Measurements from ENCODE around the gene ASXL1.

The ASXL1 gene

DNA sequence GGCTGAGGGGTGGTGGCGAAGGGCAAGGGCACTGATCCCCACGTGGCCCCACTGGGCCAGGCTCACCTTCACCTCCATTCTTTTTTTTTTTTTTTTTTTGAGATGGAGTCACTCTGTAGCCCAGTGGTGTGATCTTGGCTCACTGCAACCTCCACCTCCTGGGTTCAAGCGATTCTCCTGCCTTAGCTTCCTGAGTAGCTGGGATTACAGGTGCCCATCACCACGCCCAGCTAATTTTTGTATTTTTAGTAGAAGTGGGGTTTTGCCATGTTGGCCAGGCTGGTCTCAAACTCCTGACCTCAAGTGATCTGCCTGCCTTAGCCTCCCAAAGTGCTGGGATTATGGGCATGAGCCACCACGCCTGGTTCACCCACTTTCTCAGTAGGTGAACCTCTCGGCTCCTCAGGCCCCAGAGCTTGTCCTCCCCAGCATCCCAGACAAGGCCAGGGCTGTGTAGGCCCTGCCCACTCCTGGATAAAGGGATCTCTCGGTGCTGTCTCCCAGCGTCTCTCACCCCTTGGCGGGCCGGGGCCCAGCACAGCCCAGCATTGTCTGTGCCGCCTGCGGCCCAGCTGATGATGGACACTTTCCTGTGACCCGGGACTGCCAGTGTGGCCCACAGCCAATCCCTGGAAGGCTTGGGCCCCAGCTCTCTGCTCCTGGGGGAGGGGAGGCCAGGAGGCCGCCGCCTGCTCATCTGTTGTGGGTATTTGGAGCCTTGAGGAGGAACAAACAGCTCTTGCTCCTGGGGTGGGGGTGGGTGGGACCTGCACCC is 108.0 kb downstream of the ASXL1 start:
- DNase-seq (ENCODE audit: low spot score) = peak; percentile 96

DNA sequence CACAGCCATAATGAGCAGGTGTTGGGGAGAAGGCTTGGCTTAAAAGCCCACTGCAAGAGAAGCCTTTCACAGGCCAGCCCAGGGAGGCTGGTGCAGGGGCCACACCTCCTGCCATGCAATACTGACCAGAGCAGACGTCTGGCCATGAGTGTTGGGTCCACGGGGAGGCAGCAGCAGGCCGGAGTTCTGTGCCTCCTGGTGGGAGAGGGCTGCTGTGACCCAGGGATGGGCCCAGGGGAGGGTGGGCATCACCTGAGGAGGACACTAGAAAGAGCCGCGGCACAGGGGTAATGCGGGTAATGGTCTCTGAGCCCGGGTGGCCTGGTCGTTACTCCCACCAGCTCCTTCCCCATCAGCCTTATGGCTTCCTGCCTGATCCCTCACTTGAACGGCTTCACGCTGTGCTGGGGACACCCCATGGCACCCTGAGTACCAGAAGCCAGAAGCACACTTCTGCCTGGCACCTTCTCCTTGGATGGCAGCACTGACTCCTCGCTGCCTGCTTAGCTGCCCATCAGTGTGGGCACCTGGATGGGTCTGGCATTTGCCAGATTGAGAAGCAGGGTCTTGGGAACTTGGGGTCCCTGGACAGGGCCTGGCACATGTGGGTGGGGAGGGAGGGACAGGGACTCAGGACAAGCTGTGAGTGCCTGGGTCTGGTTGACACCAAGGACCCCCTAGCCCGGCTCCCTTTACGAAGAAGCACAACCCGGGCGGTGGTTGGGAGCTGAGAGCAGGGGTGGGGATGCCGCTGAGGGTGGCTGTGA is 108.8 kb downstream of the ASXL1 start:
- DNase-seq (ENCODE audit: low spot score) = peak; percentile 64

GRCh38 chr20:32467506-32468312 is 109.6 kb downstream of the ASXL1 start:
- no peak for DNase-seq (ENCODE audit: low spot score)

DNA sequence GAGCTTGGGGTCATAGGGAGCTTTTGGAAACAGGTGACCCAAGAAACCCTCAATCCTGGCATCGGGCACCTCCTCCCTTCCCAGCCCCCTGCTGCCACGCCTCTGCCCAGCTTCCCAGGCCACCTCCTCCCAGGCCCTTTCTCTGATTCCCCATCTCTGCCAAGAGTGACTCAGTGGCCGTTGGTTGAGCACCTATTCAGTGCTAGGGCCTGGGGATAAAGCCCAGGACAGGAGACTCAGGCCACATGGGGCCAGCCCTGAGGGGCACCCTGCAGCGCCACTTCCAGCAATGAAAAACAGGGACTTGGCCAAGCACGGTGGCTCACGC is 110.1 kb downstream of the ASXL1 start:
- DNase-seq (ENCODE audit: low spot score) = no peak

DNA sequence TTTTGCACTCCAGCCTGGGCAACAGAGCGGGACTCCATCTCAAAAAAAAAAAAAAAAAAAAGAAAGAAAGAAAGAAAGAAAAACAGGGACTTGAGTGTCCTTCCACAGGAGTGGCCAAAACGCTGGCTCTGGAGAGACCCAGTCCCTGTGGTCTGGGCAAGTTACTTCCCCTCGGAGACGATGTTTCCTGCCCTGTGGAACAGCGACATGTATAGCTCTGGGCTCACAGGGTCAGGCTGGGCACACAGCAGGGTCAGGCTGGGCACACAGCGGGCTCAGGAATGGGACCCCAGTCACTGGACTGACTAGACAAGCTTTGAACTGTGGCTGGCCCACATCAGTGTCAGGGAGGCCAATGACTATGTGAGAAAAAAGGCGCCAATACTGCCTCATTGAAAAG is 110.7 kb downstream of the ASXL1 start:
- DNase-seq (ENCODE audit: low spot score) = no peak

GRCh38 chr20:32470025-32470861 is 112.1 kb downstream of the ASXL1 start:
- no peak for DNase-seq (ENCODE audit: low spot score)

DNA sequence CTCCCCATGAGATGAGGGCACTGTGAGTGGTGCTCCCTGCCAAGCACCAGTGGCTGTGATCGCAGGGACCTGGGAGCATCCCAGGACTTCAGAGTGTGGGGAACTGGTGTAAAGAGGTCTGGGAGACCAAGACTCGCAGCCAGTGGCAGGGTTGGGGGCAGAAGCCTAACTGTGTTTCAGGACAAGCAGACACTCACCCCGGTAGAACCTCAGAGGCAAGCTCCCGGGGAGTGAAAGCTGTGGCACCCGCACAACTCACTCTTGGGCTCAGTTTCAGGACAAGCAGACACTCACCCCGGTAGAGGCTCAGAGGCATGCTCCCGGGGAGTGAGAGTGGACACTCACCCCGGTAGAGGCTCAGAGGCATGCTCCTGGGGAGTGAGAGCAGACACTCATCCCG is 112.8 kb downstream of the ASXL1 start:
- no peak for DNase-seq (ENCODE audit: low spot score)

- DNase-seq (ENCODE audit: low spot score) = no peak
Measured at GRCh38 chr20:32472581-32473207, 114.6 kb downstream of the ASXL1 start.

GRCh38 chr20:32473231-32474008 is 115.3 kb downstream of the ASXL1 start:
- DNase-seq (ENCODE audit: low spot score) = no peak

- no peak for DNase-seq (ENCODE audit: low spot score)
Measured at GRCh38 chr20:32474009-32474716, 116.0 kb downstream of the ASXL1 start.

GRCh38 chr20:32474717-32474966 is 116.5 kb downstream of the ASXL1 start:
- no peak for DNase-seq (ENCODE audit: low spot score)

DNA sequence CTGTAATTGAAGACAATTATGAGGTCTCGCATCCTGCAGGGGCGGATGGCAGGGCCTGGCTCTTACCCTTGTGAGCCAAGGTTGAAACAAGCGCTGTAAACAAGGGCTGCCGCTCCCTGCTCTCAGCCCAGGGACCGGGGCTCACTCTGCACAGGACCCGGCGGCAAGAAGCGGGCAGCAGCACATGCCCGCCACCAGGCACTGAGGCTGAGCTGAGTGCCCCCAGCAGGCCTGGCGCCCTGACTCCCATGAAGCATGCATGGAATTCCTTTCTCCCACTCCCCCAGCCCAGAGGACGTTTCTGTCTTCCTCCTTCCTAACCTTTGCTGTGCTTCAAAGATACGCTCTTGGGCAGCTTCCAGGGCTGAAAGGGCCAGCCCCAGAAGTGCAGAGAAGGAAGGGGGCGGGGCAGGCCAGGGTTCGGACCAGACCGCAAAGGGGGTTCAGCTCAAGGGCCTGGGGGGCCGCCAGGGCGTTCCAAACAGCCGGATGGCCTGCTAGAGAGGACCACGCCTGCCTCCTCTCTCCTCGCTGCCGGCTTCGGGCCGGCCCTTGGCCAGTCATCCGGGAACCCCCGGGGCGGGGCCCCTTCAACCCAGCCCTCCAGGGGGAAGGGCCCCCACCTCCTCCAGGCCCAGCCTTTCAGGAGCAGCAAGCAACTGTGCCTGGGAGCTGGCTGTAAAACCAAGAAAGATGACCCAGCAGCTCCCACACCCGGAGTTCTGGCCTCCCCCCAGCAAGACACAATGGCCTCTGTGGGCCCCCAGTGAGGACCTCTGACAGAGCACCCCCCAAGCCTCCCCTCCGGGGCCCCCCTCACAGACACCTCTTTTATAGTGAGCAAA is 117.1 kb downstream of the ASXL1 start:
- peak; percentile 61 for DNase-seq (ENCODE audit: low spot score)

- DNase-seq (ENCODE audit: low spot score) = no peak
Measured at GRCh38 chr20:32476684-32477593, 118.8 kb downstream of the ASXL1 start.

- no peak for DNase-seq (ENCODE audit: low spot score)
Measured at GRCh38 chr20:32477594-32478512, 119.7 kb downstream of the ASXL1 start.

DNA sequence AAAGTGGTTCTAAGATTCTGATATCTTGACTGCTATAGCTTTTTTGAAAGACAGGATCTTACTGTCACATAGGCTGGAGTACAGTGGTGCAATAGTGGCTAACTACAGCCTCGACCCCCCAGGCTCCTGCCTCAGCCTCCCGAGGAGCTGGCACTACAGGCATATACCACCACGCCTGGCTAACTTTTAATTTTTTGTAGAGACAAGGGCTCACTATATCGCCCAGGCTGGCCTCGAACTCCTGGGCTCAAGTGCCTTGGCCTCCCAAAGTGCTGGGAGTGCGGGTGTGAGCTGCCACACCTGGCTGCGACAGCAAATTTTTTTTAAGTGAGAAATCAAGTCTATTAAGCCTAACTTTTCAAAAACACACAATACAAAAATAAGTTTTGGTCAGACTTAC is 120.4 kb downstream of the ASXL1 start:
- DNase-seq (ENCODE audit: low spot score) = no peak

GRCh38 chr20:32479012-32479411 is 120.9 kb downstream of the ASXL1 start:
- no peak for DNase-seq (ENCODE audit: low spot score)

GRCh38 chr20:32479697-32480171 is 121.6 kb downstream of the ASXL1 start:
- no peak for DNase-seq (ENCODE audit: low spot score)

Measured in pons (tissue), 1 donor.